TTC549 (cell line): ENCODE results near the gene ADAMTSL2.

Source experiments
- FAIRE-seq: peaks from 2 replicates; lab custom pipeline; 2012; peaks lifted over from hg19 to GRCh38; lab: Jason Lieb, UNC

Gene ADAMTSL2

DNA sequence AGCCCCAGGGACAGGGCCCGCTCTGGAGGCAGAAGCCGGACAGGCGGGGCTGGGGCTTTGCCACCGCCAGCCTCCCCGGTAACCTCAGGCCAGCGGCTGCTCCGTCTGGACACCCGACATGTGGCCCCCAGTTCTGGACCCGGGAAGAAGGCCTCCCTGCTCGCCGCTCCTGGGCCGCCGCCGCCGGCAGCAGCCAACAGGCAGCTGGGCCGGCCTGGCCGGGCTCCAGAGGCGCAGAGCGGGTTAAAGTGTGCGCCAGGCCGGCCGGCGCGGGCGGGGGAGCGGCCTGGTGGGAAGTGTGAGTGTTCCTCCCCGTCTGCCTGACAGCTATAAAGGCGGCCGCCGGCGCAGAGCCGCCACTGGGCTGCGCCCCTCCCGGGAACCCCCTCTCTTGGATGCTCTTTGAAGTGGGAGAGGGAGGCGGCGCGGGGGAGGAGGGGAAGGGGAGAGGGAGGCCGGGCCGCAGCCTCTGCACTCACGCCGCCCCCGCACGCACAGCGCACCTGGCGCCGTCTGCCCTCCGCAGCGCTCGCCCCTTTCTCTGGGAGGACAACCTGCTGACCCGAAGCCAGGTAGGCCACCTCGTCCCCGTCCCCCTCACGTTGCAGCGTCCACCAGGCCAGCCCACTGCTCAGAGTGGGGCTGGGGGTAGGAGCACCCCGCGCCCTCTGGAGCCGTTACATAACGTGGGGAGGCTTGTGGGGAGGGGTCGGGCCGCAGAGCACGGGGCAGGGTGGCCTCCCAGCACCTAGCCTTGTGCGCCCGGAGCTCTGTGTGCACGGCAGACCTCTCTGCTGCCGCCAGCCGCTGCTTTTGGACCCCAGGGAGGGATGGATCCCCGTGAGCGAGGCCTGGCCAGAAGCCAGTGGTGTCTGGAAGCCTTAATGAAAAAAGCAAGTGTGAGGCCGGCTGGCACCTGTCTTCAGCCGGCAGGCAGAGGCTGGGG lies at the start of gene ADAMTSL2:
Gene ADAMTSL2, plus strand, starts transcription at position 359 of the 946 bp plus-strand sequence. CDS start 2,009 bp downstream, outside the sequence.
- no peak for FAIRE-seq

GRCh38 chr9:133485531-133486260 lies 48.8 kb upstream of the ADAMTSL2 start:
- no peak for FAIRE-seq

DNA sequence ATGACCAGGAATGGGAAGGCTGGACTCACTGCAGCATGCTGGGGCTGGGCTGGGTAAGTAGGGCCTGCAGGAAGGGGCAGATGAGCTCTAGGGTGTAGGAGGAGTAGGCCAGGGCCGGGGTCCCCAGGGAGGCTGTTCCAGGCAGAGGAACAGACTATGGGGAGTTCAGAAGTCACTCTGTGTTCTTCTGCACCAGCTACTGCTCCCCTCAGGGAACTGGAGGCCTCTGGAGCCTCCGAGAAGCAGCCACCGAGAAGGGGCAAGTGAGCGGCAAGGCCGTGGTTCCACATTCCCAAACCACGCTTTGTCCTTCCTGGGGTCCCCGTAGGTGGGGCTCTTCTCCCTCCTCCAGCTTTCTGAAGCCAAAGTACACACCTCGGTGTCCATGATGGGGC lies 47.2 kb upstream of the ADAMTSL2 start:
- FAIRE-seq: no peak

DNA sequence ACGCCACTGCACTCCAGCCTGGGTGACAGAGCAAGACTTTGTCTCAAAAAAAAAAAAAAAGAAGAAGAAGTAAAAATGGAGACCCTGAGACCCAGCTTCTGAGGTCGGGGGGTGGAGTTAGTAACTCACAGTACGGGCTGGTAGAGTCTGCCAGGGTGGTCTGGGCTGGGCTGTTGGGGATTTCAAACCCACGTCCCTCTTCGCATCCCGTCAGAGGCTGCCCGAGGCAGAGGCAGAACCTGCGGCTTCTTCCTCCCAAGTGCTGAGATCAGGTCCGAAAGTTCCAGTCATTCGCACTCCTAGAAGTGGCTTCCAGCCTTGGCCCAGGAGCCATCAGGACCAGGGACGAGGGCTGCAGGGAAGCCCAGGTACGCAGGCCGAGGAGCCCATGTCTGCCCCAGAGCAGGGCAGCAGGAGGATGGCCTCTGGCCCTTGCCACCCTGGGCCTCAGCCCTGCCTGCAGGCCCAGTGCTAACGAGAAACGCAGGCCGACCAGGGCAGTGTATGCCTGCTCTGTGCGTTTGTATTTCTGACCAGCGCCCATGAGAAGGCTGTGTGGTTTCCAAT lies 45.7 kb upstream of the ADAMTSL2 start:
- FAIRE-seq: no peak

DNA sequence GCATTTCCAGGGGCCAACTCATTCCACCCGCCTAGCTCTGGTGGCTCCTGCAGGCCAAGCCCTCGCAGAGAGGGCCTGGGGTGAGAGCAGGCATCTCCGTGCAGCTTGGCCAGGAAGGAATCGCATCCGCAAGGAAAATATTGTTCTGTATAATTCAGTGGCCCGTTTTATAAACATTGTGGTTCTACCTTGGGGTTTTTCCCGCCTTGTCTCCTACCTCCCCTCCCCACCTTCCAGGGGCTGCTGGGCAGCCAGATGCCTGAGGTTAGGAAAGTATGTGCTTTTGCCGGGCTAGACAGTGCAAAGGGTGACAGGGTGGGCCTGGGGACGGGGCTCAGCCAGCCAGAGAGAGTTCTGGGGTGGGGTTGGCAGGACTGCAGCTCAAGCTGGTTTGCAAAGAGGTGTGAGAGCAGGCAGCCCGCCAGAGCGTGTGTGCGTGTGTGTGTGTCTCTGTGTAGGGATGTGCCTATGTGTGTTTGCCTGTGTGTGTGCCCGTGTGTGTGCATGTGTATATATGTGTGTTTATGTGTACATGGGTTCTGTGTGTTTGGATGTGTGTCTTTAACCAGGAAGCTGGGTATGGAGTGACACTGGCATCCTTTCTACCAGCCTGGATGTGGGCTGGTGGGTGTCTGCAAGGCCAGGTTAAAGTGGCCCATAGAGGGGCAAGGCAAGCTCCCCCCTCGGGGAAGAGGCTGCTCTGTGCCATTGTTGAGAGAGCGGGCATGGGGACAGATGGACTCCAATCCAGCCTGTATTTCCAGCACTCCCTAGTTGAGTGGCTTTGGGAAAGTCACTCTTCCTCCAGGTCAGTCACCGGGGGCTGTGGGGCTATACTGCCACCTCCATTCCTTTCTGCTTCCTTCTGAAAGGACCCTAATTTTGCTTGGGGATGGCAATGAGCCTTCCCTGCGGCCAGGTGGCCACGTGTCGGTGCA lies 45.0 kb upstream of the ADAMTSL2 start:
- no peak for FAIRE-seq

DNA sequence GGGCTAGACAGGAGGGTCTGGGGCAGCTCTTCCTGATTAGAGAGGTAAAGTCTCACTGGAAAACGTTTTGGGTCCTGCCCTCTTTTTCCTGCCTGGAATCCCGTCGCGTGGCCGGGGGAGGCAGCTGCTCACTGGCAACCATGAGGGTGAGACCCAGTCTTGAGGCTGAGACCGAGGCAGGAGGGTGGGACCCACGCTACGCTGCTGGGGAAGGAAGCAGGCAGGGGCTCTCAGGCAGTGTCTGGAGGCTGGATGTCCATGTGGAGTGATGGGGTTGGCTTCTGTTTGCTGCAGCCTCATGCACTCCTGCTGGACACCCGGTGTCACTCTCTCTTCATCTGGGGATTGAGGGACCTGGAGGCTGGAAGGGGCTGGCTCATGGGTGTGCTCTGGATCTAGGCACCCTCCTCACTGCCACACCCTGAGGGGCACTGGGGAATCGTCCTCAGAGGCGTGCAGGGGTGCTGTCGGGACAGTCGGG lies 44.3 kb upstream of the ADAMTSL2 start:
- FAIRE-seq: no peak

- no peak for FAIRE-seq
Observed at GRCh38 chr9:133490865-133491655, 43.4 kb upstream of the ADAMTSL2 start.

DNA sequence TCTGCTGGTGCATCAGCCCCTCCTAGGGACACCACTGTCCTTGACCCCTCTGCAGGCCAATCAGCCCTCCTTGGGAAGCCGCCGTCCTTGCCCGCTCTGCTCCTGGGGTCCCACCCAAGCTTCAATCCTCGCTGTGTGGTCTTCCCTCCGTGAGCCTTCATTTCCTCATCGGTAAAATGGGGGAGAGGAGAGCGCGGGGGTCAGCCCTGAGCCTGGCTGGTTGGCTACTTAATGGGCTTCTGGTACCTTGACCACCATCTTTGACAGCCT lies 42.9 kb upstream of the ADAMTSL2 start:
- FAIRE-seq: no peak

DNA sequence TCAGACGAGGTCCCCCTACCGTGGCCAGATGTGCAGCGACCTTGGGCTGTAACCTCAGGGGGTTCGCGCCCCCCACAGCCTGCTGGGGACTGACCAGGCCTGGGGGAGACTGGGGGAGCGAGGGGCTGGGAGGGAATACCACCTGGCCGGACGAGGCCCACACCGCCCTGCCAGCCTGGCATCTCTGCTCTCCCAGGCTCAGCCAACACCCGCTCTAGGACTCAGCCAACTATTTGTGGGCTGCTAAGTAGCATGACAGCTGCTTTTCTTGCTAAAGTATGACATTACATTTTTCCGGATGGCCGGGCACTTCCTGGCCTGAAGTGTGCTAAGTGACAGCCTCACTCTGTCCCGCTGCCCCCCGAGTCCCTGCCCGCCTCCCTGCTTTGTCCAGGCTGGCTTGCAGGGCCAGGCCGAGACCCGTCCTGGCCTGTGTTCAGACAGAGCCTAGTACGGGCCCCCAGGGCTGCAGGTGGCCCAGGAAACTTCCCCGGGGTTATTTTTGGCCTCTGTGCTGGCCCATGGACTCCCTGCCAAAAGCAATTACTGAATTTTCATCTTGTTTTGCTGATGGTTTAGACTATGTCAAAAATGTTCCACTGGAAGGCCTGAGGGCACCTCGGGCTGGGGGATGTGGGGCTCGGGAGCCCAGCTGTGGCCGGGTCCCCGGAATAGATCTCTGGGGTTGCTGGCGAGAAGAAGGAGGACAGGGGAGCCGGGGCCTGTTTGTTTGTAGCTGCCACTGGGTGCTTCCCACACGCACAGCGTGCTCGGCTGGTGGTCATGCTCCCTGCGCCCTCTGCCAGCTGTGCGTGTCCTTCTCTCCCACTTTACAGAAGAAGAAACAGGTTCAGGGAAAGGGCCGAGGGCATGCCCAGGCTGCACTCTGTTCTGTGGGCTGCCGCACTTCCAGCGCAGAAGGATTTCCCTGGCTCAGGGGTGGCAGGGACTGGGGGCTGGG lies 42.2 kb upstream of the ADAMTSL2 start:
- FAIRE-seq: no peak

- no peak for FAIRE-seq
Observed at GRCh38 chr9:133493428-133493827, 41.1 kb upstream of the ADAMTSL2 start.

DNA sequence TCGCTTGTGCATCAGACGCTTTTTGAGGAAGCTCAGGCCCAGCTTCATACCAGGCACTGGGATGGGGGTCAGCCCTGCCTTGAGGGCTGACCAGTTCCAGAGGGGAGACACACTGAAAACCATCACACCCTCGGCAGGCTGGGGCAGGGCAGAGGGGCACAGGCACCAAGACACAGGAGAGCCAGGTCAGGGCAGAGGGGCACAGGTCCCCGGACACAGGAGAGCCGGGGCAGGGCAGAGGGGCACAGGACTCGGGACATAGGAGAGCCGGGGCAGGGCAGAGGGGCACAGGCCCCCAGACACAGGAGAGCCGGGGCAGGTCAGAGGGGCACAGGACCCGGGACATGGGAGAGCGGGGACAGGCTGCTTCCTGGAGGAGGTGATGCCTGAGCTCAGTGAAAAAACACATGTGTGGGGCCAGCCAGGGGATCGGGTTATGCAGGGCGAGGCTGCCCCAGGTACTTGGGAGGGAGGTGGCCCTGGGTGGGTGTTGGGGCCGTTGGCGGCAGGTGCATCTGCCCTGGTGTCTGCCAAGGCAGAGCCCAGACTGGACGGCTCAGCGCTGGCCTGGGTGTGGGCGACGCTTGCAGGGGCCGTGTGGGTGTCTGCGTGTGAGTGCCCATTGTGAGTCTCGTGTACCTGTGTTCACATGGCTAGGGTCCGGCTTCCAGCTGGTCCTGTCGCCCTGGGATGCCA lies 40.5 kb upstream of the ADAMTSL2 start:
- FAIRE-seq: no peak

DNA sequence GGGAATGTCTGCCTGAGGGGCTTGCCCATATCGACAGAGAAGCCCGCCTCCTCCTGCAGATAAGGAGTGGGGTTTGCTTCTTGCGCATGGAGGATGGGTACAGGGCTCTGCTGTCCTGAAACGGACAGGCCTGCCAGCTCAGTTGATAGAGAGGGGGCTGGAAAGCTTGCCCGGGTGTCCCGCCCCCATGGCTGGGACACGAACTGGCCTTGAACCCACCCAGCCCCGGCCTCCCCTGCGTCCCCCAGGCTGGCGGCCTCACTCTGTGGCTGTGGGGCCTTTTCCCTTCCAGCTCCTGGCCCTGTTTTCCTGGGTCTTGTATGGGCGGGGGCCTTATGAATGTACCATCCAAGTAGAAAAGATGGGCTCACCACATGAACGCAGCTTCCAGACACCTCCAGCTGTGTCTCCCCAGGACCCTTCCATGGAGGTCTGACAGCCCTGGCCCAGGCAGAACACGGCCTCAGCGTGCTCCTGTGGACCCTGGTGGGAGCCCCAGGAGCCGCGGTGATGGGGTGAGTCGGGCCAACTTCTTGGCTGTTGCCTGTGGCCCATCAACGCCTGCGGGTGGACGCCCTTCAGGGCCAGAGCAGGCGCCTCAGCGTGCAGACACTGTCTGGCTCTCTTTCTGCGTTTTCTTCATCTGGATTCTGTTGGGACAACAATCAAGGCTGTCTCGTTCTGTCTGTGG lies 39.7 kb upstream of the ADAMTSL2 start:
- no peak for FAIRE-seq

DNA sequence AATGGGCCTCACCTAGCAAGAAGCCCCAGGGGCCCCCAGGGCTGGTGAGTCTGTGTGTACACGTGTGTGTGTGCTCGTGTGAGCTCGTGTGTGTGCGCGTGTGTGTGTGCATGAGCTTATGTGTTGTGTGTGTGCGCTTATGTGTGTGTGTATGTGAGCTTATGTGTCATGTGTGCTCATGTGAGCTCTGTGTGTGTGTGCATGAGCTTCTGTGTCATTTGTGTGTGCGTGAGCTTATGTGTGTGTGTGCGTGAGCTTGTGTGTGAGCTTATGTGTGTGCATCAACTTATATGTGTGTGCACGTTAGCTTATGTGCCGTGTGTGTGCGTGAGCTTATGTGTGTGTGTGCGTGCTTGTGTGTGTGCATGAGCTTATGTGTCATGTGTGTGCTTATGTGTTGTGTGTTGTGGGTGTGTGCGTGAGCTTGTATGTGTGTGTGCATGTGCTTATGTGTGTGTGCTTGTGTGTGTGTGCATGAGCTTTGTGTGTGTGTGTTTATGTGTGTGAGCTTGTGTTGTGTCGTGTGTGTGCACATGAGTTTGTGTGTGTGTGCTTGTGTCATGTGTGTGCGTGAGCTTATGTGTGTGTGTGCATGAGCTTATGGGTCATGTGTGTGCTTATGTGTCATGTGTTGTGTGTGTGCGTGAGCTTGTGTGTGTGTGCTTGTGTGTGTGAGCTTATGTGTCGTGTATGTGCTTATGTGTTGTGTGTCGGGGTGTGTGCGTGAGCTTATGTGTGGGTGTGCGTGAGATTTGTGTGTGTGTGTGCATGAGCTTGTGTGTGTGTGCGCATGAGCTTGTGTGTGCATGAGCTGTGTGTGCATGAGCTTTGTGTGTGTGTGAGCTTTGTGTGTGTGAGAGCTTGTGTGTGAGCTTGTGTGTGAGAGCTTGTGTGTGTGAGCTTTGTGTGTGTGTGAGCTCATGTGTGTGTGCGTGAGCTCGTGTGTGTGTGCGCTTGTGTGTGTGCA lies 38.9 kb upstream of the ADAMTSL2 start:
- FAIRE-seq: no peak

DNA sequence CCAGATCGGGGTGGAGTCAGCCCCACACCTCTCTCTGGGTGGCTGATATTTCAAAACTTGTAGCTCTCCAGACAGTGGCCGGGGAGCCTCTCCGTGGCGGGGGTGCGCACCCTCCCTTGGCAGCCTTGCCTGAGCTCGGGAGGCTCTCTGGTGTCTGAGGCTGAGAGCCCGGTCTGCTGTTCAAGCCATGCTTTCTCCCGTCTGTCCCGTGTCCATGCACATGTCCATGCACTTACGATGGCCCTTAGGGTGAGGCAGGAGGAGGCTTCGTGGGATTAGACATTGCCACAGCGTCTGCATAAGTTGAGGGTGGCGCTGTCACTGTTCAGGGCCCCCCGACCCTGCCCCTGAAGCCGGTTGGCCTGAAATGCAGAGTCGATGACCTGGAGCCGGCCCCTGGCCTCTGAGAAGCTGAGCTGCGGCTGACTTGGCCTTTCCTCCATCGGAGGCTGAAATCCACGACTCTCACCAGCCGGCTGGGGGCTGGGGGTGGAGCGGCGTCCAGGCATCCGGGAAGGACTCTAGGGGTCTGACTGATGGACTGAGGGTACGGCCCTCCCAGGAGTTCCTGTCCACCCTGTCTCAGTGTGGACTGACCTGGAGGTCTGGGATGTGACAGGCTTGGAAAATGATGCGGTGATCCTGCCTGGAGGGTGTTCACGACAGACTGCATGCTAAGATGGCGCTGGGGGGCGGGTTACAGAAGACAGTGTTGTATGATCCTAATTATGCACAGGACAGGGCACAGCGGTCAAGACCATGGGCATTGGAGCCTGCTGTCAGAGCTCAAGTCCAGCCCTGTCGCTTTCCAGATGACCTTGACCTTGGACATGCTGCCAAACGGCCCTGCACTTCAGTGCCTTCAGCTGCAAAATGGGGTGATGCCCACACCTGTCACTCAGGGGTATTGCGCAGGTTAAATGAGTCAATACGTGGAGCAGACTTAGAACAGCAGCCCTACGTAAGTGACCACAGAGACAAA lies 37.4 kb upstream of the ADAMTSL2 start:
- no peak for FAIRE-seq

GRCh38 chr9:133499132-133499891 lies 35.2 kb upstream of the ADAMTSL2 start:
- FAIRE-seq: no peak

GRCh38 chr9:133499892-133500270 lies 34.6 kb upstream of the ADAMTSL2 start:
- no peak for FAIRE-seq
